Neural cell (in vitro differentiated cells): Measurements from ENCODE around the gene SLC8A1. TPM values are rescaled to one million over a fixed set of nuclear protein-coding genes. Genes with fewer than 3 reads are reported as not detected.

Experiments used
- H2AFZ ChIP-seq: fragments of 200-600, 300-800 bp; sonication (generic), shearing (Covaris generic); 2 replicates; pipeline ENCODE4 v1.6.0; 2014; ENCODE audit warnings: low read depth, mild to moderate bottlenecking, antibody characterized with exemption, low read length, moderate library complexity
- H3F3A ChIP-seq: fragments of 200-600 bp; shearing (Covaris generic); 2 replicates; pipeline ENCODE4 v1.6.1; 2016; ENCODE audit warnings: mild to moderate bottlenecking, moderate library complexity, mixed read lengths, antibody characterized with exemption, low read length; ENCODE audit not compliant: insufficient read depth, poor library complexity, severe bottlenecking
- H3K27ac ChIP-seq: fragments of 200-600, 300-800 bp; sonication (generic), shearing (Covaris generic); 2 replicates; pipeline ENCODE4 v1.5.1; 2014; ENCODE audit warnings: mild to moderate bottlenecking, low read length, moderate library complexity
- H3K27me3 ChIP-seq: fragments of 300-800, 200-600 bp; sonication (generic), shearing (Covaris generic); 2 replicates; pipeline ENCODE4 v1.6.0; 2014; ENCODE audit warnings: mild to moderate bottlenecking, low read depth, low read length, moderate library complexity; ENCODE audit not compliant: insufficient read depth
- H3K36me3 ChIP-seq: fragments of 300-800, 200-600 bp; sonication (generic), shearing (Covaris generic); 2 replicates; pipeline ENCODE4 v1.5.1; 2014; ENCODE audit warnings: mild to moderate bottlenecking, antibody characterized with exemption, low read length, moderate library complexity; ENCODE audit not compliant: insufficient read depth
- H3K4me2 ChIP-seq: fragments of 300-800, 200-600 bp; sonication (generic), shearing (Covaris generic); 2 replicates; pipeline ENCODE4 v1.6.0; 2014; ENCODE audit warnings: mild to moderate bottlenecking, low read length
- H3K4me3 ChIP-seq: fragments of 300-800, 200-600 bp; sonication (generic), shearing (Covaris generic); 2 replicates; pipeline ENCODE4 v1.5.1; 2014; ENCODE audit warnings: mild to moderate bottlenecking, low read length, moderate library complexity
- H3K79me2 ChIP-seq: fragments of 200-600 bp; shearing (Covaris generic); replicated peaks from 2 replicates; pipeline ENCODE4 v1.6.0; 2014; ENCODE audit warnings: mild to moderate bottlenecking, low read length, moderate library complexity; ENCODE audit not compliant: insufficient read depth
- H3K9ac ChIP-seq: fragments of 300-800, 200-600 bp; sonication (generic), shearing (Covaris generic); 2 replicates; pipeline ENCODE4 v1.6.1; 2016; ENCODE audit warnings: mild to moderate bottlenecking, low read length, mixed read lengths
- H3K9me2 ChIP-seq: fragments of 200-600 bp; shearing (Covaris generic); 2 replicates; pipeline ENCODE4 v1.6.1; 2016; ENCODE audit warnings: mild to moderate bottlenecking, low read length, mixed read lengths; ENCODE audit not compliant: insufficient read depth
- H3K9me3 ChIP-seq: fragments of 200-600, 300-800 bp; sonication (generic), shearing (Covaris generic); 2 replicates; pipeline ENCODE4 v1.6.1; 2016; ENCODE audit warnings: mild to moderate bottlenecking, mixed run types, low read length, moderate library complexity, mixed read lengths
- H4K20me1 ChIP-seq: fragments of 200-600 bp; shearing (Covaris generic); 2 replicates; pipeline ENCODE4 v1.6.1; 2016; ENCODE audit warnings: mild to moderate bottlenecking, mixed run types; ENCODE audit not compliant: insufficient read depth
- CTCF ChIP-seq: fragments of 450-650 bp; IDR thresholded peaks from 2 replicates; pipeline ENCODE4 v1.5.1; 2014; ENCODE audit warnings: antibody characterized with exemption, mild to moderate bottlenecking, moderate library complexity; ENCODE audit not compliant: poor library complexity, severe bottlenecking
- EP300 ChIP-seq: fragments of 450-650 bp; conservative IDR thresholded peaks from 2 replicates; pipeline ENCODE4 v1.6.1; 2014; ENCODE audit warnings: antibody characterized with exemption, mild to moderate bottlenecking, moderate library complexity; ENCODE audit not compliant: poor library complexity, severe bottlenecking
- EZH2 ChIP-seq: fragments of 200-600, 300-800 bp; shearing (Covaris generic), sonication (generic); IDR thresholded peaks from 2 replicates; pipeline ENCODE4 v1.6.1; 2014; ENCODE audit warnings: antibody characterized with exemption, low read length, borderline replicate concordance, mild to moderate bottlenecking; ENCODE audit not compliant: insufficient read depth, poor library complexity, severe bottlenecking
- MXI1 ChIP-seq: fragments of 450-650 bp; conservative IDR thresholded peaks from 2 replicates; pipeline ENCODE4 v1.6.1; 2014; ENCODE audit warnings: antibody characterized with exemption, mild to moderate bottlenecking; ENCODE audit not compliant: poor library complexity, severe bottlenecking
- POLR2AphosphoS5 ChIP-seq: IDR thresholded peaks from 2 replicates; pipeline ENCODE4 v1.6.1; 2012
- RAD21 ChIP-seq: fragments of 450-650 bp; conservative IDR thresholded peaks from 2 replicates; pipeline ENCODE4 v1.6.1; 2014; ENCODE audit warnings: antibody characterized with exemption, mild to moderate bottlenecking, moderate library complexity
- REST ChIP-seq: IDR thresholded peaks from 2 replicates; pipeline ENCODE4 v1.6.1; 2012; ENCODE audit warnings: borderline replicate concordance
- SMC3 ChIP-seq: fragments of 450-650 bp; conservative IDR thresholded peaks from 2 replicates; pipeline ENCODE4 v1.6.1; 2014; ENCODE audit warnings: antibody characterized with exemption, mild to moderate bottlenecking, moderate library complexity; ENCODE audit not compliant: poor library complexity
- TAF1 ChIP-seq: IDR thresholded peaks from 2 replicates; pipeline ENCODE4 v1.6.1; 2012; ENCODE audit warnings: low read depth
- polyA plus RNA-seq: library from polyadenylated mRNA; depleted of rRNA; stranded (reverse); fragments of >200 nt; gene quantifications from 2 replicates; pipeline ENCODE4 v1.2.3, GENCODE V29; 2014

SLC8A1 gene
- polyA plus RNA-seq, 1 donor from 2014 or later = 18.7 TPM

GRCh38 chr2:40316620-40317019 is 135.3 kb downstream of the SLC8A1 start:
- Histone ChIP-seq H3K36me3 (no peaks in the 10 kb centered on the region), H2AFZ (no peak overlapping the region), H3K27ac (no peak overlapping the region), H3K27me3 (no peaks in the 10 kb centered on the region), H3K9me2 (no peaks in the 10 kb centered on the region), H4K20me1 (no peaks in the 10 kb centered on the region), H3K9ac (no peak overlapping the region), H3K79me2 (no peaks in the 10 kb centered on the region), H3F3A (no peaks in the 10 kb centered on the region), H3K4me3 (no peak overlapping the region), H3K9me3 (no peaks in the 10 kb centered on the region), H3K4me2 (no peak overlapping the region)
- TF ChIP-seq CTCF = no peak
- no peak for TF ChIP-seq RAD21
- TF ChIP-seq TAF1 = no peak
- TF ChIP-seq SMC3 = no peak
- TF ChIP-seq MXI1 = no peak
- no peak for TF ChIP-seq POLR2AphosphoS5
- no peak for TF ChIP-seq EP300

- TF ChIP-seq EZH2 = no peak
- no peak for TF ChIP-seq MXI1
- TF ChIP-seq SMC3 = no peak
- no peak for TF ChIP-seq POLR2AphosphoS5
- no peak for TF ChIP-seq RAD21
- no peak for TF ChIP-seq TAF1
- no peak for TF ChIP-seq CTCF
- TF ChIP-seq EP300 = no peak
- no peaks in the 10 kb centered on the region for H3K9me3 ChIP-seq
- no peak overlapping the region for H2AFZ ChIP-seq
- H3K27me3 ChIP-seq = no peaks in the 10 kb centered on the region
- no peaks in the 10 kb centered on the region for H3K9me2 ChIP-seq
- H3K4me2 ChIP-seq = no peak overlapping the region
- no peaks in the 10 kb centered on the region for H3K79me2 ChIP-seq
- no peak overlapping the region for H3K4me3 ChIP-seq
- H3F3A ChIP-seq = no peaks in the 10 kb centered on the region
- H3K36me3 ChIP-seq = no peaks in the 10 kb centered on the region
- H3K27ac ChIP-seq = no peak overlapping the region
- no peaks in the 10 kb centered on the region for H4K20me1 ChIP-seq
- H3K9ac ChIP-seq = no peak overlapping the region
These were observed 136.2 kb downstream of the SLC8A1 start for GRCh38 chr2:40315683-40316082.

GRCh38 chr2:40311026-40311425 is 140.9 kb downstream of the SLC8A1 start:
- TF ChIP-seq POLR2AphosphoS5 (no peak), TAF1 (no peak), SMC3 (no peak), RAD21 (no peak), MXI1 (no peak), EP300 (no peak), REST (no peak), EZH2 (no peak), CTCF (no peak)
- Histone ChIP-seq H3K9me3 (no peaks in the 10 kb centered on the region), H4K20me1 (no peaks in the 10 kb centered on the region), H3K9me2 (no peaks in the 10 kb centered on the region), H3K79me2 (no peaks in the 10 kb centered on the region), H3K4me3 (no peak overlapping the region), H3K9ac (no peak overlapping the region), H3F3A (no peaks in the 10 kb centered on the region), H3K27me3 (no peaks in the 10 kb centered on the region), H2AFZ (no peak overlapping the region), H3K27ac (no peak overlapping the region), H3K36me3 (peaks cover 5% of the 10 kb centered on the region), H3K4me2 (no peak overlapping the region)
